Activated CD8-positive, alpha-beta T cell treated with anti-CD3 and anti-CD28 coated beads, Interleukin-2, amount 10 ng/mL, durations not matched to agents 7 days and 5 days (primary cell): ENCODE measurements around the gene GDF9. TPM values are rescaled to one million over a fixed set of nuclear protein-coding genes. Genes with fewer than 3 reads are reported as not detected.

ENCODE experiments used
- ATAC-seq: fragments of 150-1000 bp; cut with Tn5 transposase; one replicate; pipeline ENCODE4 v1.10.0; 2021; ENCODE audit warnings: moderate library complexity
- CTCF ChIA-PET: fragments of 350-600 bp; sonication (Branson Sonifier 250); formaldehyde crosslinking; loops from one replicate; lab custom pipeline; 2021; ENCODE audit warnings: antibody characterized with exemption; lab: Charles Lee
- POLR2A ChIA-PET: fragments of 350-600 bp; sonication (Branson Sonifier 250); formaldehyde crosslinking; loops from one replicate; lab custom pipeline; 2021; ENCODE audit warnings: antibody characterized with exemption; lab: Charles Lee
- DNase-seq: peaks from one replicate; pipeline ENCODE4 v3.0.0-alpha.2; 2020
- H3K27ac Mint-ChIP-seq: one replicate; pipeline ENCODE4 v1.8.0; 2021; ENCODE audit warnings: mild to moderate bottlenecking, mixed read lengths
- H3K27me3 Mint-ChIP-seq: one replicate; pipeline ENCODE4 v1.8.0; 2021; ENCODE audit warnings: low read depth, mixed read lengths
- H3K36me3 Mint-ChIP-seq: one replicate; pipeline ENCODE4 v1.8.0; 2021; ENCODE audit warnings: low read depth, mixed read lengths
- H3K4me1 Mint-ChIP-seq: one replicate; pipeline ENCODE4 v1.8.0; 2021; ENCODE audit warnings: low read depth, mixed read lengths
- H3K4me3 Mint-ChIP-seq: one replicate; pipeline ENCODE4 v1.8.0; 2021; ENCODE audit warnings: mild to moderate bottlenecking, mixed read lengths
- H3K9me3 Mint-ChIP-seq: one replicate; pipeline ENCODE4 v1.8.0; 2022; ENCODE audit warnings: mixed read lengths; ENCODE audit not compliant: insufficient read depth
- total RNA-seq, 2 experiments: library from RNA; stranded (reverse); gene quantifications; one replicate each; pipeline ENCODE4 v1.2.3, GENCODE V29; 2021

Gene GDF9
- total RNA-seq, 2 experiments from 2014 or later: 0.52 to 0.92 TPM

- ChIA-PET POLR2A (no interaction called here), CTCF (interaction anchor here (0.8 to 2.8 kb wide), 4 partner anchors 36 to 430 kb away, joined by 3 to 11 read pairs (median 4); partner anchors contain the start of gene CCNI2)
- no peaks in the 10 kb centered on the region for H3K9me3 Mint-ChIP-seq
- peaks cover 29% of the 10 kb centered on the region for H3K4me1 Mint-ChIP-seq
- DNase-seq: no peak
- H3K4me3 Mint-ChIP-seq: no peak overlapping the region
- peaks cover 31% of the 10 kb centered on the region for H3K27me3 Mint-ChIP-seq
- H3K36me3 Mint-ChIP-seq: no peaks in the 10 kb centered on the region
- no peak for ATAC-seq
- H3K27ac Mint-ChIP-seq: no peak overlapping the region
Observed at GRCh38 chr5:132816554-132816953, 49.7 kb downstream of the GDF9 start.

GRCh38 chr5:132816083-132816482 lies 50.2 kb downstream of the GDF9 start:
- Mint-ChIP-seq H3K9me3 (no peaks in the 10 kb centered on the region), H3K27me3 (peaks cover 35% of the 10 kb centered on the region), H3K4me3 (no peak overlapping the region), H3K27ac (no peak overlapping the region), H3K36me3 (no peaks in the 10 kb centered on the region), H3K4me1 (peaks cover 29% of the 10 kb centered on the region)
- CTCF ChIA-PET: interaction anchor here (2.8 kb wide), 1 partner anchor 430 kb away, joined by 11 read pairs; no protein-coding TSS in a partner anchor
- DNase-seq (no peak), ATAC-seq (no peak)
- POLR2A ChIA-PET: no interaction called here

- Mint-ChIP-seq H3K27ac (no peak overlapping the region), H3K27me3 (peaks cover 42% of the 10 kb centered on the region)
Observed at GRCh38 chr5:132815454-132815853, 50.8 kb downstream of the GDF9 start.

GRCh38 chr5:132814503-132815294 lies 51.6 kb downstream of the GDF9 start:
- Mint-ChIP-seq H3K27ac (no peak overlapping the region), H3K4me1 (peaks cover 21% of the 10 kb centered on the region), H3K27me3 (peaks cover 47% of the 10 kb centered on the region), H3K36me3 (no peaks in the 10 kb centered on the region), H3K9me3 (no peaks in the 10 kb centered on the region), H3K4me3 (peak overlapping the region; percentile 54)
- DNase-seq (no peak), ATAC-seq (no peak)
- ChIA-PET CTCF (interaction anchor here (1.0 to 1.3 kb wide), 3 partner anchors 13 to 57 kb away, joined by 3 to 6 read pairs (median 4); no protein-coding TSS in a partner anchor), POLR2A (interaction anchor here (0.9 kb wide), 1 partner anchor 13 kb away, joined by 4 read pairs; no protein-coding TSS in a partner anchor)

More at GRCh38 chr5:132815454-132815853, 50.8 kb downstream of the GDF9 start:
- CTCF ChIA-PET: interaction anchor here (1.0 to 1.3 kb wide), 3 partner anchors 13 to 58 kb away, joined by 3 to 6 read pairs (median 4); no protein-coding TSS in a partner anchor
- no peak for DNase-seq
- no peaks in the 10 kb centered on the region for H3K9me3 Mint-ChIP-seq
- no peaks in the 10 kb centered on the region for H3K36me3 Mint-ChIP-seq
- ATAC-seq: no peak
- H3K4me3 Mint-ChIP-seq: peak overlapping the region; percentile 54
- POLR2A ChIA-PET: no interaction called here
- H3K4me1 Mint-ChIP-seq: peaks cover 29% of the 10 kb centered on the region

GRCh38 chr5:132813599-132814502 lies 52.4 kb downstream of the GDF9 start:
- H3K27ac Mint-ChIP-seq: no peak overlapping the region
- H3K36me3 Mint-ChIP-seq: no peaks in the 10 kb centered on the region
- ATAC-seq (peak; percentile 69), DNase-seq (no peak)
- ChIA-PET POLR2A (interaction anchor here (0.9 to 1.0 kb wide), 2 partner anchors 13 to 222 kb away, joined by 3 to 4 read pairs; no protein-coding TSS in a partner anchor), CTCF (interaction anchor here (1.0 to 1.1 kb wide), 3 partner anchors 11 to 312 kb away, joined by 3 to 6 read pairs (median 5); no protein-coding TSS in a partner anchor)
- H3K4me1 Mint-ChIP-seq: peaks cover 13% of the 10 kb centered on the region
- H3K4me3 Mint-ChIP-seq: no peak overlapping the region
- H3K27me3 Mint-ChIP-seq: peaks cover 48% of the 10 kb centered on the region
- no peaks in the 10 kb centered on the region for H3K9me3 Mint-ChIP-seq

- ATAC-seq (peak; percentile 45), DNase-seq (no peak)
- H3K36me3 Mint-ChIP-seq: no peaks in the 10 kb centered on the region
- peaks cover 48% of the 10 kb centered on the region for H3K27me3 Mint-ChIP-seq
- peak within 1 kb of the TSS; percentile 64 for H3K4me3 Mint-ChIP-seq
- no peak within 1 kb of the TSS for H3K27ac Mint-ChIP-seq
- H3K4me1 Mint-ChIP-seq: peaks cover 13% of the 10 kb centered on the region
- POLR2A ChIA-PET: interaction anchor here (1.0 kb wide), 1 partner anchor 222 kb away, joined by 3 read pairs; no protein-coding TSS in a partner anchor
- CTCF ChIA-PET: interaction anchor here (1.0 to 1.1 kb wide), 3 partner anchors 12 to 311 kb away, joined by 3 to 6 read pairs (median 5); no protein-coding TSS in a partner anchor
- no peaks in the 10 kb centered on the region for H3K9me3 Mint-ChIP-seq
Observed at GRCh38 chr5:132812781-132813598, 53.3 kb downstream of the GDF9 start, which contains the start of gene SOWAHA. TSS of gene SOWAHA (plus strand) at chr5:132813302. CDS start at chr5:132813622, 320 bp downstream.

- Mint-ChIP-seq H3K4me1 (peaks cover 13% of the 10 kb centered on the region), H3K27ac (no peak overlapping the region), H3K4me3 (peak overlapping the region; percentile 64), H3K9me3 (no peaks in the 10 kb centered on the region), H3K36me3 (no peaks in the 10 kb centered on the region), H3K27me3 (peaks cover 51% of the 10 kb centered on the region)
- CTCF ChIA-PET: interaction anchor here (1.1 to 2.4 kb wide), 4 partner anchors 8 to 59 kb away, joined by 3 to 12 read pairs (median 4); no protein-coding TSS in a partner anchor
- DNase-seq: no peak
- no peak for ATAC-seq
- POLR2A ChIA-PET: no interaction called here
Observed at GRCh38 chr5:132812123-132812765, 54.0 kb downstream of the GDF9 start.

Other genes starting within 250 kb of the GDF9 start
- gene IL13, start 208.3 kb downstream of the GDF9 start, total RNA-seq: 1 to 10 TPM; 1.4 to 1.6 TPM
- not detected for gene IL4, start 192.5 kb downstream of the GDF9 start, total RNA-seq
- gene KIF3A, start 128.9 kb downstream of the GDF9 start, total RNA-seq: 10 to 100 TPM; 14.0 to 15.7 TPM
- 1 to 10 TPM; 8.3 to 9.5 TPM for gene CCNI2, start 119.0 kb downstream of the GDF9 start, total RNA-seq
- 10 to 100 TPM; 35.1 to 35.3 TPM for gene SEPTIN8, start 89.2 kb downstream of the GDF9 start, total RNA-seq
- gene SOWAHA, start 53.2 kb downstream of the GDF9 start, total RNA-seq: not detected
- 1 to 10 TPM; 2.9 to 3.3 TPM for gene SHROOM1, start 35.8 kb downstream of the GDF9 start, total RNA-seq
- gene UQCRQ, start 173 bp upstream of the GDF9 start, total RNA-seq: 100 to 1,000 TPM; 381 to 396 TPM
- 1 to 10 TPM; 3.4 to 3.7 TPM for gene LEAP2, start 7.2 kb upstream of the GDF9 start, total RNA-seq
- gene AFF4, start 97.2 kb upstream of the GDF9 start, total RNA-seq: 10 to 100 TPM; 27.2 to 30.3 TPM
- 10 to 100 TPM; 27.2 to 29.5 TPM for gene ZCCHC10, start 160.1 kb upstream of the GDF9 start, total RNA-seq
- gene HSPA4, start 185.5 kb upstream of the GDF9 start, total RNA-seq: 100 to 1,000 TPM; 106 to 108 TPM